Measurements from ENCODE around the gene PACS2.
A peak's percentile ranks its signal among the peaks of the same experiment; 100 is the strongest.
"Not testable (repeated sequence)": the region's sequence is repeated elsewhere in the genome, so short reads cannot be mapped to it uniquely, and the experiment has no call there.

Gene PACS2

GRCh38 chr14:105290621-105291346, 23.8 kb upstream of the PACS2 start:
- DNase-seq, result no peak

GRCh38 chr14:105292826-105293711, 21.5 kb upstream of the PACS2 start:
- DNase-seq, result no peak

- DNase-seq, result no peak
These were observed 20.4 kb upstream of the PACS2 start for GRCh38 chr14:105294142-105294597.

GRCh38 chr14:105297311-105297710, 17.2 kb upstream of the PACS2 start:
- not testable (repeated sequence) for DNase-seq

- no peak for DNase-seq
These were observed 14.7 kb upstream of the PACS2 start for GRCh38 chr14:105299654-105300541.

GRCh38 chr14:105300542-105301102, 13.9 kb upstream of the PACS2 start, which contains the start of gene BRF1:
BRF1 (minus strand) TSS chr14:105301001; CDS start chr14:105300629, 372 bp downstream.
- DNase-seq, result peak; percentile 64

- peak; percentile 64 for DNase-seq
These were observed 13.2 kb upstream of the PACS2 start for GRCh38 chr14:105301103-105301914.

GRCh38 chr14:105301915-105302249, 12.7 kb upstream of the PACS2 start:
- not testable (repeated sequence) for DNase-seq

GRCh38 chr14:105303949-105304348, 10.6 kb upstream of the PACS2 start:
- no peak for DNase-seq

GRCh38 chr14:105304565-105304964, 10.0 kb upstream of the PACS2 start:
- no peak for DNase-seq

- no peak for DNase-seq
These were observed 9.2 kb upstream of the PACS2 start for GRCh38 chr14:105305345-105305744.

- DNase-seq, result no peak
These were observed 8.8 kb upstream of the PACS2 start for GRCh38 chr14:105305791-105306190.

GRCh38 chr14:105307052-105307727, 7.4 kb upstream of the PACS2 start:
- DNase-seq, result no peak

GRCh38 chr14:105309371-105309770, 5.2 kb upstream of the PACS2 start:
- DNase-seq, result no peak

GRCh38 chr14:105311838-105312237, 2.7 kb upstream of the PACS2 start:
- no peak for DNase-seq

- DNase-seq, result no peak
These were observed 1.6 kb upstream of the PACS2 start for GRCh38 chr14:105312973-105313372.

- DNase-seq, result no peak
These were observed 914 bp upstream of the PACS2 start for GRCh38 chr14:105313381-105314286.

GRCh38 chr14:105315211-105315721, 718 bp downstream of the PACS2 start:
- no peak for DNase-seq

- DNase-seq, result no peak
These were observed 1.5 kb downstream of the PACS2 start for GRCh38 chr14:105315941-105316576.
